SK-N-SH (cell line): ENCODE results near the gene ARHGEF11.

Experiments used
- MAX ChIP-seq: IDR thresholded peaks from 2 replicates; pipeline ENCODE4 v1.4.0; 2012; ENCODE audit warnings: low read depth
- USF2 ChIP-seq: fragments of 150-350 bp; IDR thresholded peaks from 2 replicates; pipeline ENCODE4 v1.6.1; 2017; ENCODE audit warnings: antibody characterized with exemption, low read length, low read depth, borderline replicate concordance

- TF ChIP-seq MAX = no peak
- TF ChIP-seq USF2 = no peak
Observed at GRCh38 chr1:157090196-157090647, 44.7 kb upstream of the ARHGEF11 start.
